Measurements from ENCODE around the gene ZNF346.
"Not testable (repeated sequence)": the region's sequence is repeated elsewhere in the genome, so short reads cannot be mapped to it uniquely, and the experiment has no call there.

ZNF346 gene

GRCh38 chr5:177022386-177023302 is at the start of gene ZNF346:
ZNF346 (plus strand) TSS chr5:177022696; CDS start chr5:177022739, 43 bp downstream.
- peak; percentile 95 for DNase-seq (ENCODE audit: low spot score)

GRCh38 chr5:176979669-176980068 is 42.8 kb upstream of the ZNF346 start:
- no peak for DNase-seq (ENCODE audit: low spot score)

- no peak for DNase-seq (ENCODE audit: low spot score)
Measured at GRCh38 chr5:176980818-176981217, 41.7 kb upstream of the ZNF346 start.

GRCh38 chr5:176983112-176983511 is 39.4 kb upstream of the ZNF346 start:
- not testable (repeated sequence) for DNase-seq (ENCODE audit: low spot score)

- not testable (repeated sequence) for DNase-seq (ENCODE audit: low spot score)
Measured at GRCh38 chr5:176983593-176983992, 38.9 kb upstream of the ZNF346 start.

- DNase-seq (ENCODE audit: low spot score) = not testable (repeated sequence)
Measured at GRCh38 chr5:176984176-176984575, 38.3 kb upstream of the ZNF346 start.

- DNase-seq (ENCODE audit: low spot score) = no peak
Measured at GRCh38 chr5:176985516-176985915, 37.0 kb upstream of the ZNF346 start.

GRCh38 chr5:176986280-176986679 is 36.2 kb upstream of the ZNF346 start:
- no peak for DNase-seq (ENCODE audit: low spot score)

- no peak for DNase-seq (ENCODE audit: low spot score)
Measured at GRCh38 chr5:176987583-176987982, 34.9 kb upstream of the ZNF346 start.

- DNase-seq (ENCODE audit: low spot score) = not testable (repeated sequence)
Measured at GRCh38 chr5:176993081-176993480, 29.4 kb upstream of the ZNF346 start.

- peak; percentile 66 for DNase-seq (ENCODE audit: low spot score)
Measured at GRCh38 chr5:176994460-176995121, 27.9 kb upstream of the ZNF346 start.

GRCh38 chr5:176995122-176995490 is 27.4 kb upstream of the ZNF346 start:
- DNase-seq (ENCODE audit: low spot score) = no peak

GRCh38 chr5:176995896-176996767 is 26.4 kb upstream of the ZNF346 start:
- DNase-seq (ENCODE audit: low spot score) = no peak

GRCh38 chr5:176996780-176997179 is 25.7 kb upstream of the ZNF346 start:
- DNase-seq (ENCODE audit: low spot score) = no peak

- DNase-seq (ENCODE audit: low spot score) = no peak
Measured at GRCh38 chr5:176998828-176999227, 23.7 kb upstream of the ZNF346 start.

GRCh38 chr5:176999526-176999925 is 23.0 kb upstream of the ZNF346 start:
- not testable (repeated sequence) for DNase-seq (ENCODE audit: low spot score)

- DNase-seq (ENCODE audit: low spot score) = no peak
Measured at GRCh38 chr5:177003649-177004048, 18.8 kb upstream of the ZNF346 start.

- DNase-seq (ENCODE audit: low spot score) = no peak
Measured at GRCh38 chr5:177004961-177005360, 17.5 kb upstream of the ZNF346 start.

- DNase-seq (ENCODE audit: low spot score) = peak; percentile 66
Measured at GRCh38 chr5:177005619-177006264, 16.8 kb upstream of the ZNF346 start.

- peak; percentile 93 for DNase-seq (ENCODE audit: low spot score)
Measured at GRCh38 chr5:177006265-177006972, 16.1 kb upstream of the ZNF346 start, which contains the start of gene UIMC1. UIMC1 (minus strand) TSS chr5:177006779; CDS start chr5:176982615, 24,164 bp downstream.

GRCh38 chr5:177008716-177009115 is 13.8 kb upstream of the ZNF346 start:
- no peak for DNase-seq (ENCODE audit: low spot score)

Data from germinal center (tissue), 1 donor.